Measurements from ENCODE around the gene TCHHL1.

The TCHHL1 gene

GRCh38 chr1:152089014-152089674 is at the start of gene TCHHL1:
TSS of gene TCHHL1 (minus strand) at chr1:152089064. CDS start at chr1:152088143, 921 bp downstream.
- no peak for DNase-seq

DNA sequence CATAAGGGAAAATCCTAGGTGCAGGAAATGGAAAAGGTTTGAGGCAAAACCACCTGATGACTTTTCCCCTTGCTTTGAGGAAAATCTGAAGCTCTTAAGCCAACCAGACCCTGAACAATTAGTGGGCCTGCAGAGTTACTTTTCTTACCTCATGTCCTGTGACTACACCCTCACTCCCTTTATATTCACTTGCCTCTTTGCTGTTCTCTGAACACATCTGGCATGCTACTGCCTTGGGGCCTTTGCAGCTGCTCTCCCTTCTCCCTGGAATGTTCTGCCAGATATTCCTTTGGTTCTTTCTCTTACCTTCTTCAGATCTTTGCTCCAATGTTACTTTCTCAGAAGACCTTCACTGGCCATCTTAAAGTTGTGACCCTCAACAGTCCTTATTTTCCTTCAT is 48.4 kb upstream of the TCHHL1 start:
- no peak for DNase-seq

DNA sequence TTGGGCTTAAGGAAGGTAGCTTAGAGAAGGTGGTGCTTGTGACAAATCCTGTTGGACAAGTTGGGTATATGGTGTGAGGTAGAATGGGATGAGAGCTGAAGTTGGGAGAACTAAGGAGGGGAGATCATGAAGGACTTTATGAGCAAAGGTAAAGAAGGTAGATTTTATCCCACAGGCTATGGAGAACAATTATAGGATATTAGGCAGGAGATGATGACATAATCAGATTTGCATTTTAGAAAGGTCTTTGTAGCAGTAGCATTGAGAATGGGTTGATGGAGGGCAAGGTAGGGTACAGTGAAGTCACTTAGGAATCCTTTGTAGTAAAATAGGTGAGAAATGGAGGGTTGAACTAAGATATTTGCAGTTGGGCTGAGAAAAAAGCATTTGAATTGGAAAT is 41.3 kb upstream of the TCHHL1 start:
- no peak for DNase-seq

GRCh38 chr1:152127673-152128072 is 38.8 kb upstream of the TCHHL1 start:
- DNase-seq, result no peak

- no peak for DNase-seq
Observed at GRCh38 chr1:152125834-152126443, 37.1 kb upstream of the TCHHL1 start.

DNA sequence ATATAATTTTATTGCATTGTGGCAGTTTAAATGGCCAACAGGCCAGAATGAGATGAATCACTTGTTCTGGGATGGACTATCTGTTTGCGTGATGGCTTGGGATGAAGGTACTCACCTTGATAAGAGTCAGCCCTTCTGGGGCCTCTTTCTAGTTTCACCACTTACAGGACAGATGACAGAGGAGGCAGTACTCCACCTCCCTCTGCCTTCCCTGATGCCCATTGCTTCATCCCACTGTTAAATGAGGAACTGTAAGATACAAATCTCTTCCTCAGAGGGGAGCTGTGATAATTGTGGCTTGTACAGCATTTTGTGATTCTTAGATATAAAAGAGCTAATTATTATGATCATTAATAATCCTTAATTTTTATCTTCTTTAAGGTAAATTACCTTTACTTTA is 30.1 kb upstream of the TCHHL1 start:
- no peak for DNase-seq

GRCh38 chr1:152115344-152115743 is 26.5 kb upstream of the TCHHL1 start, which contains the start of gene TCHH:
TSS of gene TCHH (minus strand) at chr1:152115444. CDS start at chr1:152114080, 1,364 bp downstream.
- DNase-seq, result no peak

DNA sequence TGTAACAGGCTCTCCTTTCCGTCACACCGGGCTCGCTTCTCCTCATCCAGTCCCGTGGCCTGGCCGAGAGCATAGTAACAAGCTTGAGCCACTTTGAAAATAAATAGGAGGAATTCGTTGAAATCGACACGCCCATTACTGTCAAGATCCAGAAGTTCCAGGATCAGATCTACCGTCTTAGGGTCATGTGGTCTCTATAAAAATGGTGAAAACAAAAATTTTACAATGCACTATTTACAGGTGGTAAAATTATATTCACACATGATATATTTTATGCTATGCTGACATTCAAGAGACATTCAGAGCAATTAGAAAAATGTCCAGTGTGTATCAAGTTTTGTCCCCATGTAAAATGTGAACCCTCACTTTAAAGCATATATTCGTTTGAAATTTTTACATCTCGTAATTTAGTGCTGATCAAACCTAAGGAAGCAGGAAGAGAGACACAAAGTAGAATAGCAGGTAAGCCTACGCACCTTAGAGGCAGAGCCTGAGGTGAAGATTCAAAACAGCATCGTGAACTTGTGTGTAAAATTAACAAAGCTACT is 24.1 kb upstream of the TCHHL1 start:
- no peak for DNase-seq

DNA sequence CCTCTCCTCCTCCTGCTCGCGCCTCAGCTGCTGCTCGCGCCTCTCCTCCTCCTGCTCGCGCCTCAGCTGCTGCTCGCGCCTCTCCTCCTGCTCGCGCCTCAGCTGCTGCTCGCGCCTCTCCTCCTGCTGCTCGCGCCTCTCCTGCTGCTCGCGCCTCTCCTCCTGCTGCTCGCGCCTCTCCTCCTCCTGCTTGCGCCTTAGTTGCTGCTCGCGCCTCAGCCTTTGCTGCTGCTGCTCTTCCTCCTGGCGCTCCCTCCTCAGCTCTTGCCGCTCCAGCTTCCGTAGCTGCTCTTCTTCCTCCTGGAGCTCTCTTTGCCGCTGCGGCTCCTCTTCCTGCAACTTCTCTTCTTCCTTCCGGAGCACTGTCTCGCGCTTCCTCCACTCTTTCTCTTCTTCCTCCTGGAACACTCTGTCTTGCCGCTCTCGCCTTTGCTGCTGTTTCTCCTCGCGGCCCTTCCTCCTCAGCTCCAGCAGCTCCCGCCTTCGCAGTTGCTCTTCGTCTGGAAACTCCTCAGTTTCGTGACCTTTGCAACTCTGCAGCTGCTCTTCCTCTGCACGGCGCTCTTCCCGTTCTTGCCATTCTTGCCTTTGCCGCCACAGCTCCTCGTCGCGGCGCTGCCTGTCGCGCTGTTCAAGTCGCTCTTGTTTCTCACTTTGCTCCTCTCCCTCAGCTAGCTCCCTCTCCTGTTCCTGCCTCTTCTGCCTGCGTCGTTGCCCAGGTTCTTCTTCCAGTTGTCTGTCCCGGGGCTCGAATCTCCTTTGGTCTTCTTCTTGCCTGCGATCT is 23.4 kb upstream of the TCHHL1 start:
- no peak for DNase-seq

- DNase-seq, result peak; percentile 43
Observed at GRCh38 chr1:152111515-152111968, 22.7 kb upstream of the TCHHL1 start.

GRCh38 chr1:152110860-152111514 is 22.1 kb upstream of the TCHHL1 start:
- DNase-seq, result peak; percentile 27

GRCh38 chr1:152110365-152110859 is 21.5 kb upstream of the TCHHL1 start:
- DNase-seq, result peak; percentile 41

DNA sequence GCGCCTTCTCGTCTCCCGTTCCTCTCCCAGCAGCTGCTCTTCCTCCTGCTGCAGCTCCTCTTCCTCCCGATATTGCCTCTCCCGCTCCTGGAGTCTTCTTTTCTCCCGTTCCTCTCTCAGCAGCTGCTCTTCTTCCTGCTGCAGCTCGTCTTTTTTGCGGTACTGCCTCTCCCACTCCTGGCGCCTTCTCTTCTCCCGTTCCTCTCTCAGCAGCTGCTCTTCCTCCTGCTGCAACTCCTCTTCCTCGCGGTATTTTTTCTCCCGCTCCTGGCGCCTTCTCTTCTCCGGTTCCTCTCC is 21.1 kb upstream of the TCHHL1 start:
- DNase-seq, result no peak

GRCh38 chr1:152109231-152109997 is 20.6 kb upstream of the TCHHL1 start:
- no peak for DNase-seq

DNA sequence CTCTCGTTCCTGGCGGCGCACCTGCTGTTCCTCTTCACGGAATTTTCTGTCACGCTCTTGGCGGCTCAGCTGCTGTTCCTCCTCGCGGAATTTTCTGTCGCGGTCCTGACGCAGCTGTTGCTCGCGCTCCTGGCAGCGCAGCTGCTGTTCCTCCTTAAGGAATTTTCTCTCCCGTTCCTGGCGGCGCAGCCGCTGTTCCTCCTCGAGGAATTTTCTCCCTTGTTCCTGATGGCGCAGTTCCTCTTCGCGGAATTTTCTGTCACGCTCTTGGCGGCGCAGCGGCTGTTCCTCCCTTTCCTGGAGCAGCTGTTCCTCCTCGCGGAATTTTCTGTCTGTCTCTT is 20.0 kb upstream of the TCHHL1 start:
- DNase-seq, result no peak

GRCh38 chr1:152107984-152108881 is 19.4 kb upstream of the TCHHL1 start:
- no peak for DNase-seq

DNA sequence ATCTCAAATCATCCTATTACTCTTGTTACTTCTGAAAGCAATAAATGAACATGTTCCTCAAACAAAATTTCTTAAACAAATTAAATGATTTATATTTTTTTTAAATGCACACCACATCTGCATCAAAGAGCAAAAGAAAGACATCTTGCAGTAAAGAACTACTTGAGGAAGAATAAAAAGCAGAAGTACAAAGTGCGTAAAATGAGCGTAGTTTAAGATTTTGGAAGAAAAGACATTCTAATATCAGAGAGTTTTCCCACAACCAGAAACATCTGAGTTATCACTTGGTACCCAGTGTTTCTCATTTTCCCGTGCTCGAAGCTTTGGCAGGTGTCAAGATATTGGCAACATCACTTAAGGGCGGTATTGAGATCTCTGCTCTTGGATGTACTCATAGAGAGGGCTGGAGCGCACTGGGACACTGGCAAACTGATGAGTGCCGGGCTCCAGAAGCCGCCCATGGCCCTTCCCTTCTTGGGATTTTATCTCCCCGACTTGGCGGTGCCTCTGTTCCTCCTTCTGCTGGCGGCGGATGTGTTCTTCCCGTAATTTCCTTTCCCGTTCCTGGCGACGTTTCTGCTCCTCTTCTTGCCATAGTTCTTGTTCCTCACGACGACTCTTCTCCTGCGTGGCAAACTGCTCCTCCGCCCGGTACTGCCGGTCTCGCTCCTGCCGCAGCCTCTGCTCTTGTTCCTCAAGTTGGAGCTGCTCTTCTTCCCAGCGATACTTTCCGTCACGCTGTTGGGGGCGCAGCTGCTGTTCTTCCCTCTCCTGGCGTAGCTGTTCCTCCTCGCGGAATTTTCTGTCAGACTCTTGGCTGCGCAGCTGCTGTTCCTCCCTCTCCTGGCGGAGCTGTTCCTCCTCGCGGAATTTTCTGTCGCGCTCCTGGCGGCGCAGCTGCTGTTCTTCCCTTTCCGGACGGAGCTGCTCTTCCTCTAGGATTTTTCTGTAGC is 18.4 kb upstream of the TCHHL1 start:
- DNase-seq, result no peak

DNA sequence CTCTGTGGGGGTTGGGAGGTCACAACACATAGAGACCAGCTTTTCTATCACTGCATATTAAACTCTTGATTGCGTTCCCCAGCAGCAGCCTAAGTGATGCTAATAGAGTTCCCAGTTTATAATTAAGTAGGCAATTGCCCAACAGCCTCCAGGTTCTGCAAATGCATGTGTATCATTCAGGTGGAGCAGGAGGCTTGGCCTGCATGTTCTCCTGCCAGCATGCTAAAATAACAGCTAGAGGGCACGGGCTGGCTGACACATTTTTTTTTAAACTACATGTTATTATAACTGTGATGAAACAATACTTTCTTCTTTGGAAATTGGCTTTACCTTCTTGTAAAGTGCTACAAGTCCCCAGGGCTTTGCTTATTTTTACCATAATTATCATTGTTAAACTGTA is 16.0 kb upstream of the TCHHL1 start:
- no peak for DNase-seq

DNA sequence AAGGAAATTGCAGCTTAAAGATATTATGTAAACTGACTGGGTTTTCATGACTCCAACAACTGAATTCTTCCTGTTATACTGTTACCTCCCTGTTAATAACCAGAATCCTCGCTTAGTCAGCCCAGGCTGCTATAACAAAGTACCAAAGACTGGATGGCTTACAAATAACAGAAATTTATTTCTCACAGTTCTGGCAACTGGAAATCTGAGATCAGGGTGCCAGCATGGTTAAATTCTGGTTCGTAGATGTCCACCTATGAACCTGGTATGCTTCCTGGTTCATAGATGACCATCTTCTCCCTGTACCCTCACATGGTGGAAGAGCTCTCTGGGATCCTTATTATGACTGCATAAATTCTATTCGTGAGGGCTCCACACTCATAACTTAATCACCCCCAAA is 8.1 kb upstream of the TCHHL1 start:
- DNase-seq, result no peak

GRCh38 chr1:152086760-152087159 is 2.1 kb downstream of the TCHHL1 start:
- DNase-seq, result no peak

Data from stimulated activated CD4-positive, alpha-beta T cell treated with anti-CD3 and anti-CD28 coated beads, Interleukin-1b, Interleukin-23, amount 100 ng/mL, for 48 hours (primary cell).